Thyroid gland (tissue), 4 donors: ENCODE data around the gene KRTAP12-1. TPM values are rescaled to one million over a fixed set of nuclear protein-coding genes. Genes with fewer than 3 reads are reported as not detected.

Source experiments
- DNase-seq, 2 donors: peaks; one replicate each; pipeline ENCODE4 v3.0.0-alpha.2; 2019
- H3K27ac ChIP-seq, 3 donors: fragments of 200-600 bp; sonication (generic); 1 replicate in 2 of 3; 2 replicates in 1 of 3; pipeline ENCODE4 v1.5.1; 2016 to 2019; ENCODE audit warnings: mild to moderate bottlenecking in 1 of 3, moderate library complexity in 1 of 3
- H3K27me3 ChIP-seq: fragments of 200-600 bp; sonication (generic); one replicate; pipeline ENCODE4 v1.5.1; 2019
- H3K36me3 ChIP-seq, 2 donors: fragments of 200-600 bp; sonication (generic); one replicate each; pipeline ENCODE4 v1.5.1; 2016 to 2019
- H3K4me1 ChIP-seq, 2 donors: fragments of 200-600 bp; sonication (generic); one replicate each; pipeline ENCODE4 v1.5.1; 2017 to 2019
- H3K4me3 ChIP-seq, 3 donors: fragments of 200-600 bp; sonication (generic); replicated peaks in 1 of 3; 1 replicate in 2 of 3; 2 replicates in 1 of 3; pipeline ENCODE4 v1.5.1; 2016; ENCODE audit warnings: mild to moderate bottlenecking in 1 of 3
- H3K9me3 ChIP-seq: fragments of 200-600 bp; sonication (generic); one replicate; pipeline ENCODE4 v1.5.1; 2017
- CTCF ChIP-seq, 6 experiments: fragments of 200-600 bp in 3 of 6; fragments of 450-650 bp in 3 of 6; sonication (generic) in 3 of 6; IDR thresholded peaks; one replicate each; pipeline ENCODE4 v1.5.1; 2016 to 2019; ENCODE audit warnings: antibody characterized with exemption in 6 of 6, mild to moderate bottlenecking in 2 of 6, inconsistent platforms in 1 of 6, moderate library complexity in 1 of 6
- POLR2A ChIP-seq, 2 donors: fragments of 450-650 bp; IDR thresholded peaks; one replicate each; pipeline ENCODE4 v1.6.1; 2017; ENCODE audit warnings: antibody characterized with exemption in 2 of 2, mild to moderate bottlenecking in 2 of 2, moderate library complexity in 1 of 2
- WGBS, 2 donors: methylation state at CpG; one replicate each; pipeline ENCODE4 v1.1.5; 2017; 5-methylcytosine and 5-hydroxymethylcytosine counted together
- intact Hi-C: fragments of 100-400 bp; cut with DNase I; formaldehyde crosslinking; loops from one replicate; pipeline ENCODE4 v1.15.1; 2023
- total RNA-seq, 4 donors: library from RNA; depleted of rRNA; stranded (reverse); fragments of >200 nt; gene quantifications; one replicate each; pipeline ENCODE4 v1.2.3, GENCODE V29; 2016

The KRTAP12-1 gene
- total RNA-seq, 4 donors from 2014 or later, result 0.78 TPM; not detected in 3

GRCh38 chr21:44682580-44683151 is 703 bp upstream of the KRTAP12-1 start:
- no peaks in the 10 kb centered on the region for H3K9me3 ChIP-seq
- intact Hi-C loops, result no loop called here

GRCh38 chr21:44681152-44681551 is 811 bp downstream of the KRTAP12-1 start:
- Histone ChIP-seq H3K27ac (no peak overlapping the region), H3K9me3 (no peaks in the 10 kb centered on the region), H3K36me3 (no peaks in the 10 kb centered on the region), H3K4me3 (no peak overlapping the region), H3K27me3 (no peaks in the 10 kb centered on the region), H3K4me1 (no peaks in the 10 kb centered on the region)
- 66 to 80% methylated on average over 11 of the region's 11 CpGs for WGBS, 2 donors
- no peak for TF ChIP-seq POLR2A (IDR thresholded peaks at IDR 0.05)
- no peak for TF ChIP-seq CTCF (IDR thresholded peaks at IDR 0.05)
- no peak for DNase-seq
- intact Hi-C loops, result no loop called here

More at GRCh38 chr21:44682580-44683151, 703 bp upstream of the KRTAP12-1 start:
- Histone ChIP-seq H3K4me3 (no peak overlapping the region), H3K27me3 (no peaks in the 10 kb centered on the region), H3K27ac (no peak overlapping the region), H3K36me3 (no peaks in the 10 kb centered on the region), H3K4me1 (no peaks in the 10 kb centered on the region)
- DNase-seq, result no peak
- 73 to 80% methylated on average over 14 to 15 of the region's 15 CpGs for WGBS, 2 donors
- TF ChIP-seq CTCF (IDR thresholded peaks at IDR 0.05) (no peak), POLR2A (IDR thresholded peaks at IDR 0.05) (no peak)

GRCh38 chr21:44677881-44678280 is 4.1 kb downstream of the KRTAP12-1 start:
- 90 to 93% methylated on average over 13 of the region's 13 CpGs for WGBS, 2 donors
- no peak for DNase-seq
- no peak for TF ChIP-seq POLR2A (IDR thresholded peaks at IDR 0.05)
- no peak for TF ChIP-seq CTCF (IDR thresholded peaks at IDR 0.05)
- intact Hi-C loops, result no loop called here
- Histone ChIP-seq H3K4me3 (no peak overlapping the region), H3K4me1 (no peaks in the 10 kb centered on the region), H3K27me3 (no peaks in the 10 kb centered on the region), H3K27ac (no peak overlapping the region), H3K9me3 (no peaks in the 10 kb centered on the region), H3K36me3 (no peaks in the 10 kb centered on the region)

GRCh38 chr21:44671911-44672310 is 10.1 kb downstream of the KRTAP12-1 start:
- intact Hi-C loops, result no loop called here
- H3K27me3 ChIP-seq, result no peaks in the 10 kb centered on the region
- no peak for TF ChIP-seq POLR2A (IDR thresholded peaks at IDR 0.05)
- TF ChIP-seq CTCF (IDR thresholded peaks at IDR 0.05), result no peak
- no peak for DNase-seq
- H3K36me3 ChIP-seq, result no peaks in the 10 kb centered on the region
- no peak overlapping the region for H3K4me3 ChIP-seq
- H3K9me3 ChIP-seq, result no peaks in the 10 kb centered on the region
- 96 to 100% methylated on average over 1 of the region's 1 CpG for WGBS, 2 donors
- H3K4me1 ChIP-seq, result no peaks in the 10 kb centered on the region
- H3K27ac ChIP-seq, result no peak overlapping the region

- H3K4me3 ChIP-seq, result no peak overlapping the region
- no peaks in the 10 kb centered on the region for H3K36me3 ChIP-seq
- H3K27ac ChIP-seq, result no peak overlapping the region
- H3K27me3 ChIP-seq, result no peaks in the 10 kb centered on the region
- intact Hi-C loops, result no loop called here
- 83 to 93% methylated on average over 2 to 3 of the region's 3 CpGs for WGBS, 2 donors
- TF ChIP-seq CTCF (IDR thresholded peaks at IDR 0.05) (no peak), POLR2A (IDR thresholded peaks at IDR 0.05) (no peak)
- H3K4me1 ChIP-seq, result no peaks in the 10 kb centered on the region
- no peak for DNase-seq
- no peaks in the 10 kb centered on the region for H3K9me3 ChIP-seq
Observed at GRCh38 chr21:44670642-44671432, 11.1 kb downstream of the KRTAP12-1 start.
